ENCODE measurements around the gene UGT8.

Gene UGT8

DNA sequence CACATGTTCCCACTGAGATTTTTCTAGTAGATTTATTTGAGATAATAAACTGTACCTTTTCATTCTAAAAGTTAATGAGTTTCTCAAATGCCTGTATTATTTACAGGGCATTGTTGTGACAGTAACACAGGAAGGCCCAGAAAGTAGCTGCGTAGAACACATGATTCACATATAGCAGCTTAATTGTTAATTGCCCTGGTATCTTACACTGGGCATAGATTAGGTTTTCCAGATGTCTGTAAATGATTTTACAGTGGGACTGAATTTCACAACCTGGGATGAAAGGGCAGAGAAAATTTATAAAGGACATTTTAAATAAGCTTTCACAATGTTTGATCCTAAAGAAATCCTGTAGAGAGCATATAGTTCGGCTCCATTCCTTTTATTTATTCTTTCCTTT is 27.6 kb downstream of the UGT8 start:
- POLR2A ChIA-PET = no interaction called here
- CTCF ChIA-PET = no interaction called here
- TF ChIP-seq, protein P1, sequence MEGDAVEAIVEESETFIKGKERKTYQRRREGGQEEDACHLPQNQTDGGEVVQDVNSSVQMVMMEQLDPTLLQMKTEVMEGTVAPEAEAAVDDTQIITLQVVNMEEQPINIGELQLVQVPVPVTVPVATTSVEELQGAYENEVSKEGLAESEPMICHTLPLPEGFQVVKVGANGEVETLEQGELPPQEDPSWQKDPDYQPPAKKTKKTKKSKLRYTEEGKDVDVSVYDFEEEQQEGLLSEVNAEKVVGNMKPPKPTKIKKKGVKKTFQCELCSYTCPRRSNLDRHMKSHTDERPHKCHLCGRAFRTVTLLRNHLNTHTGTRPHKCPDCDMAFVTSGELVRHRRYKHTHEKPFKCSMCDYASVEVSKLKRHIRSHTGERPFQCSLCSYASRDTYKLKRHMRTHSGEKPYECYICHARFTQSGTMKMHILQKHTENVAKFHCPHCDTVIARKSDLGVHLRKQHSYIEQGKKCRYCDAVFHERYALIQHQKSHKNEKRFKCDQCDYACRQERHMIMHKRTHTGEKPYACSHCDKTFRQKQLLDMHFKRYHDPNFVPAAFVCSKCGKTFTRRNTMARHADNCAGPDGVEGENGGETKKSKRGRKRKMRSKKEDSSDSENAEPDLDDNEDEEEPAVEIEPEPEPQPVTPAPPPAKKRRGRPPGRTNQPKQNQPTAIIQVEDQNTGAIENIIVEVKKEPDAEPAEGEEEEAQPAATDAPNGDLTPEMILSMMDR (IDR thresholded peaks at IDR 0.05; ENCODE audit: insufficient read depth, low read length, missing control alignments) = no peak
- no peak for DNase-seq (ENCODE audit: low read depth, low spot score)
- H3K4me3 ChIP-seq (ENCODE audit: low read depth, low read length) = no peak overlapping the region

DNA sequence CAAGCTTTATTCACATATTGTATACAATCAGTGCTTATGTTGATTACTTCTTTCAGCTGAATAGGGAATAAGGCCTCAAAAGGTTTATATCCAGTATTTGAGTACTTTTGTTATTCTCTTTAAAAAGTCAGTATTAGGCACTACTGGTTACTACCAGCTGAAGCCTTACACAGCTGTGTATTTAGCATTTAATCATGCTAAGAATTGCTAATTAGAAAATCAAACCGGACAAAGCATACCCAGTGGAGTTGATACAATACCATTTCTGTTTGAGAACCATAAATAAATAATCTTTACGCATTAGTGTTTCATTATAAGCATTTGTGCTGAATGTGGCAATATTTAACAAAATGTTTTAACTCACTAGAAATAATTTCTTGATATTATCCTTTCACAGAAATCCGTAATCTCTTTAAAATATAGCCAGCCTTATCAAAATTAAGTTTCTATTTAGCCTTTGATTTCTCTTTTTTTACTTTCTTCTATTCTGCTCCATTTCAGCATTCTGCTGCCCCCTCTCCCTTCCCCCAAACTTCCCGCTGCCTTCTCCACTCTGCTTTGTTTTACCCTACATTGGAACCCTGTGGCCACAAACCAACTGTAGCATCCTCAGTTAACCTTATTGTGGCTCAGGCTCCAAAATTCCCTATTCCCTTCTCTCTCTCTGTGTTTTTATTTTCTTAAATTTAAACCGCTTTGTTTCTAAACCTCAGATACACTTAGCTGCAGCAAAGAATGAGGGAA is 37.8 kb downstream of the UGT8 start:
- no peak for DNase-seq (ENCODE audit: low read depth, low spot score)
- TF ChIP-seq, protein P1 (IDR thresholded peaks at IDR 0.05; ENCODE audit: insufficient read depth, low read length, missing control alignments) = no peak
- ChIA-PET POLR2A (no interaction called here), CTCF (no interaction called here)
- no peak overlapping the region for H3K4me3 ChIP-seq (ENCODE audit: low read depth, low read length)

DNA sequence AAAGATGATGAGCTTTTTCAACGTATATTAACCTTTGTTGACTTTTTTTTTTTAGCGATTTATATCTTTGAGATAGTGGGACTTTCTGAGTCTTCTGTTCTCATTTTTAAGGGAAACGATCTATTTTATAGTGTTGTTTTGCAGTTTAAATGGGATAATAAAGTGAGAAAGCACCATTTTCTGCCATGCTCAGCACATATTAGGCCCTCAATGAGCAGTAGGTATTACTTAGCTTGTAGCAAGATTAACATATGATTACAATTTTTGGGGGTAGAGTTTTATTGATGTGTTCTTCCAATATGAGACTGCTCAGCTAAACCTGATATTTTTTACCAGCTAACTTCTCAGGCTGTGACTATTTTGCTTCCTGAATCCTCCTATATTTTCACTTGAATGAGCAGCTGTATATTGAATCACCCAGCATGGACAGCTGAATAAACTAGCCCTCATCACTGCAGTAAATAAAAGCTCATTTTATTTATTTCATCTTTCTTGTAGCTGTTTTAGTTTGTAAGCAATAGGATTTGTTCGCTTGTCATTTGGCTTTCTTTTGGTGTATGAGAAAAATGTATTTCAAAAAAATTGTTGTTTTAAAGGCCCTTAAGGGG is 43.7 kb downstream of the UGT8 start:
- H3K4me3 ChIP-seq (ENCODE audit: low read depth, low read length) = no peak overlapping the region
- DNase-seq (ENCODE audit: low read depth, low spot score) = no peak
- POLR2A ChIA-PET = no interaction called here
- CTCF ChIA-PET = interaction anchor here (0.6 kb wide), 1 partner anchor 227 kb away, joined by 3 read pairs; no protein-coding TSS in a partner anchor
- TF ChIP-seq, protein P1 (IDR thresholded peaks at IDR 0.05; ENCODE audit: insufficient read depth, low read length, missing control alignments) = no peak

DNA sequence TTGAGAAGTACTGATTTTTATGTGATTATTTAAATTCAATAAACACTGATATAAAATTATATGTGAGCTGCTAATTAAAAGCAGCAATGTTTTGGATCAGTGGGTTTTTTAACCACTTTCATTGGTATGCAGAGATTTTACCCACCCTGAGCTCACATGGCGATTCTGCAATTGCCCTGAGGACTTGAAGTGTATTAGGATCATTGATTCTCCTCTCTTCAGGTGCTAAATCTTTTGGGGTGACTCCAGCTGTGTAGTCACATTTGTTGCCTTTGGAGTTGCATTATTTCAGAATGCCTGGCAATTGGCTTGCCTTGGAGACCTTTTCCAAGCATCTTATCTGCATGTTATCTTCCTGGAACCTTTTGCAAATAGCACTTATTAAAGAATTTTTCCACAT is 51.3 kb downstream of the UGT8 start:
- no peak for DNase-seq (ENCODE audit: low read depth, low spot score)
- POLR2A ChIA-PET = no interaction called here
- CTCF ChIA-PET = no interaction called here
- TF ChIP-seq, protein P1 (IDR thresholded peaks at IDR 0.05; ENCODE audit: insufficient read depth, low read length, missing control alignments) = no peak
- H3K4me3 ChIP-seq (ENCODE audit: low read depth, low read length) = no peak overlapping the region

DNA sequence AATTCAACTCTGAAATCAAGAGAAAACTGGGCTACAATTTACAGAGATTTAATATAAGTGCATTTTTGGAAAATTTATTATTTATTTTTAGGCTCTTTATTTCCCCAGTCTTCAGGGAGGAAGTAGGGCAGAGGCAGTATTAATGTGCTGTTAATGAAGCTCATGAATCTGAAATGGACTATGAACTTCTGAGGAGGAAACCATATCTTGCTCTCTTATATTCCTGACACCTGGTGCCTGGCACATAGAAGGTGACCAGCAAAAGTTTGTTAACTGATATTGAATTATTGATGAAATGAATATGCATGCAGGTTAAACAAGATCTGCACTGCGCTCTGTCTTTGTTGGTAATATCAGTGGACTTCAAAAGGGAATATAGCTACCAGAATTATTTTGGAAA is 55.1 kb downstream of the UGT8 start:
- ChIA-PET POLR2A (no interaction called here), CTCF (interaction anchor here (1.2 to 1.8 kb wide), 2 partner anchors 266 to 269 kb away, joined by 5 to 8 read pairs; no protein-coding TSS in a partner anchor)
- TF ChIP-seq, protein P1 (IDR thresholded peaks at IDR 0.05; ENCODE audit: insufficient read depth, low read length, missing control alignments) = no peak
- H3K4me3 ChIP-seq (ENCODE audit: low read depth, low read length) = no peak overlapping the region
- DNase-seq (ENCODE audit: low read depth, low spot score) = no peak

DNA sequence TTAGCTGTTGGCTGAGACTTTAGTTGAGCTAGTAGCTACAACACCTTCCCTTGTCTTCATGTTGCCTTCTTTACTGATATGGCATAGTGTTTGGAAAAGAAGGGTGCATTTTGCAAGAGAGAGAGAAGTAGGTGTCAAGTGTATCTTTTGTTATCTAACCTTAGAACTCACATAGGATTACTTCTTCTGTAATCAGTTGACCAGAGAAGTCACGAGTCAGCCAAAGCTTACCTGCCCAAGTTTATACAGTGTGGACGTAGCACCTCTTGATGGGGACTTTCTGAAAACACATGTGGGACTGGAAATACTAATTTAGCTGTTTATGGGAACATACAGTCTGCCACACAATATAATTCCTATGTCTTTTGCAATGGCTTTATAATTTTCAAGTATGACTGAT is 56.0 kb downstream of the UGT8 start:
- DNase-seq (ENCODE audit: low read depth, low spot score) = no peak
- ChIA-PET POLR2A (no interaction called here), CTCF (interaction anchor here (1.8 kb wide), 1 partner anchor 267 kb away, joined by 8 read pairs; no protein-coding TSS in a partner anchor)
- TF ChIP-seq, protein P1 (IDR thresholded peaks at IDR 0.05; ENCODE audit: insufficient read depth, low read length, missing control alignments) = no peak
- H3K4me3 ChIP-seq (ENCODE audit: low read depth, low read length) = no peak overlapping the region

Data from AG04449 (cell line).